ENCODE measurements around the gene TMEFF2. TPM values are rescaled to one million over a fixed set of nuclear protein-coding genes. Genes with fewer than 3 reads are reported as not detected.

Gene TMEFF2
- total and polyA plus RNA-seq, 2 donors (not counting 1 experiment from before 2014, with no cell fraction given): not detected

- H3K27me3 Mint-ChIP-seq: peaks cover 14% of the 10 kb centered on the region
- no peaks in the 10 kb centered on the region for H3K27me3 ChIP-seq (replicated peaks in 1 of 4; ENCODE audit: control extremely low read depth in 1 of 4, control insufficient read depth in 3 of 4, insufficient read depth in 4 of 4, low read length in 3 of 4)
- H3K36me3 ChIP-seq (replicated peaks in 1 of 2; ENCODE audit: control extremely low read depth in 1 of 2, control insufficient read depth in 1 of 2, extremely low read depth in 1 of 2, insufficient read depth in 2 of 2, low read length in 1 of 2): no peaks in the 10 kb centered on the region
- no peaks in the 10 kb centered on the region for H3K4me1 Mint-ChIP-seq
- H3K4me2 ChIP-seq (replicated peaks; ENCODE audit: low read depth, low read length, poor library complexity, severe bottlenecking): no peak overlapping the region
- no CpG with 5 or more reads among the region's 2 CpGs for WGBS (ENCODE audit: insufficient coverage)
- no peak overlapping the region for H3K4me3 ChIP-seq (ENCODE audit: control extremely low read depth in 1 of 5, extremely low read depth in 1 of 5, insufficient read depth in 1 of 5, low read depth in 2 of 5, low read length in 4 of 5)
- H2AFZ ChIP-seq (ENCODE audit: insufficient read depth, low read depth, low read length, poor library complexity, severe bottlenecking): no peak overlapping the region
- no peak for ATAC-seq (ENCODE audit: low read depth)
- H3K79me2 ChIP-seq (ENCODE audit: control insufficient read depth, insufficient read depth, low read length): no peaks in the 10 kb centered on the region
- H3K9me3 Mint-ChIP-seq (ENCODE audit: insufficient read depth): no peaks in the 10 kb centered on the region
- peaks cover 0 to 11% (median 0%) of the 10 kb centered on the region in 3 donors for H3K9me3 ChIP-seq (ENCODE audit: control extremely low read depth in 1 of 3, control insufficient read depth in 2 of 3, insufficient read depth in 1 of 3, low read length in 2 of 3)
- H4K20me1 ChIP-seq (ENCODE audit: control insufficient read depth, insufficient read depth, low read length, poor library complexity, severe bottlenecking): no peaks in the 10 kb centered on the region
- no peak for DNase-seq
- intact Hi-C loops (cut with micrococcal nuclease): no loop called here
- H3K27ac ChIP-seq (ENCODE audit: low read length in 2 of 2): no peak overlapping the region
- no peaks in the 10 kb centered on the region for H3K4me1 ChIP-seq (ENCODE audit: control insufficient read depth in 2 of 2, insufficient read depth in 2 of 2, low read length in 2 of 2)
- ChIA-PET CTCF (no interaction called here), POLR2A (no interaction called here)
- TF ChIP-seq, protein P1, sequence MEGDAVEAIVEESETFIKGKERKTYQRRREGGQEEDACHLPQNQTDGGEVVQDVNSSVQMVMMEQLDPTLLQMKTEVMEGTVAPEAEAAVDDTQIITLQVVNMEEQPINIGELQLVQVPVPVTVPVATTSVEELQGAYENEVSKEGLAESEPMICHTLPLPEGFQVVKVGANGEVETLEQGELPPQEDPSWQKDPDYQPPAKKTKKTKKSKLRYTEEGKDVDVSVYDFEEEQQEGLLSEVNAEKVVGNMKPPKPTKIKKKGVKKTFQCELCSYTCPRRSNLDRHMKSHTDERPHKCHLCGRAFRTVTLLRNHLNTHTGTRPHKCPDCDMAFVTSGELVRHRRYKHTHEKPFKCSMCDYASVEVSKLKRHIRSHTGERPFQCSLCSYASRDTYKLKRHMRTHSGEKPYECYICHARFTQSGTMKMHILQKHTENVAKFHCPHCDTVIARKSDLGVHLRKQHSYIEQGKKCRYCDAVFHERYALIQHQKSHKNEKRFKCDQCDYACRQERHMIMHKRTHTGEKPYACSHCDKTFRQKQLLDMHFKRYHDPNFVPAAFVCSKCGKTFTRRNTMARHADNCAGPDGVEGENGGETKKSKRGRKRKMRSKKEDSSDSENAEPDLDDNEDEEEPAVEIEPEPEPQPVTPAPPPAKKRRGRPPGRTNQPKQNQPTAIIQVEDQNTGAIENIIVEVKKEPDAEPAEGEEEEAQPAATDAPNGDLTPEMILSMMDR (IDR thresholded peaks at IDR 0.05): no peak
- H3K27ac Mint-ChIP-seq: no peak overlapping the region
- H3K9ac ChIP-seq (ENCODE audit: low read length): no peak overlapping the region
- no peak overlapping the region for H3K4me3 Mint-ChIP-seq
Measured at GRCh38 chr2:191920502-191920901, 274.2 kb downstream of the TMEFF2 start.

DNA sequence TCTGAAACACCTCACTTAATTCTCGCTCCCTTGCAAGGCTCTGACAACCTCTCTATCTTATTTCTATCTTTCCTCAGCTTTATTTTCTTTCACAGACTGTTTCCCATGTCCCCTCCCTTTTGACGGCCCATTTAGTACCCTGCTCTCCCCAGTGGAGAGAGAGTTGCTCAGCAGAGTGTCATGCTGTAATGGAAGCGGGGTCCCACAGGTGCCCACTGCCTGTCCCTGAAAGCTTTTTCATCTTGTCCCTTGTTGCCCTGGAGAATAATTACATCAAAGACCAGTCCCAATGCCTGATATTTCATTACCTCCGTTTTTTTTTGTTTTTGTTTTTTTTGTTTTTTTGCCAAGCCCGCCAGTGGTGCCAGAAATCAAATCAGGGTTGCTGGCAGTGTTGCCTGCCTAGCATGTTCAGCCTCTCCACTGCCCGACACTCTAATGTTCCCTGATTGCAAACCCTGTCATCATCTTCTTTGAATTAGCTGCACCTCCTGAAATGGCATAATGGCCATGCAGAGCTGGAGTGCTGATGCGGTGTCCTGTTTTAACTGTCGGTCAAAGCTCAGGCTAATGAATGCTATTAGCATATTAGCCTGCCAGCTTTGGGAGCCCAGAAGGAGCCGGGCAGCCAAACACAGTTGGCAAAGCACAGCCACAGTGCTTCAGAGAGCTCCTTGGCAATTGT, 276.6 kb downstream of the TMEFF2 start:
- ATAC-seq (ENCODE audit: low read depth) (no peak), DNase-seq (no peak)
- H2AFZ ChIP-seq (ENCODE audit: insufficient read depth, low read depth, low read length, poor library complexity, severe bottlenecking): no peak overlapping the region
- ChIA-PET POLR2A (no interaction called here), CTCF (no interaction called here)
- H3K4me3 ChIP-seq (ENCODE audit: control extremely low read depth in 1 of 5, extremely low read depth in 1 of 5, insufficient read depth in 1 of 5, low read depth in 2 of 5, low read length in 4 of 5): no peak overlapping the region
- no peak overlapping the region for H3K4me3 Mint-ChIP-seq
- TF ChIP-seq, protein P1 (IDR thresholded peaks at IDR 0.05): no peak
- TF ChIP-seq EZH2 (IDR thresholded peaks at IDR 0.05; ENCODE audit: borderline replicate concordance, insufficient read depth, low read depth, low read length, poor library complexity, severe bottlenecking): no peak
- no peaks in the 10 kb centered on the region for H3K4me1 ChIP-seq (ENCODE audit: control insufficient read depth in 2 of 2, insufficient read depth in 2 of 2, low read length in 2 of 2)
- intact Hi-C loops (cut with micrococcal nuclease): no loop called here
- H3K79me2 ChIP-seq (ENCODE audit: control insufficient read depth, insufficient read depth, low read length): no peaks in the 10 kb centered on the region
- no peak overlapping the region for H3K27ac Mint-ChIP-seq
- H3K4me1 Mint-ChIP-seq: no peaks in the 10 kb centered on the region
- peaks cover 14% of the 10 kb centered on the region for H3K27me3 Mint-ChIP-seq
- H3K9ac ChIP-seq (ENCODE audit: low read length): no peak overlapping the region
- no peak overlapping the region for H3K4me2 ChIP-seq (replicated peaks; ENCODE audit: low read depth, low read length, poor library complexity, severe bottlenecking)
- no peaks in the 10 kb centered on the region for H3K36me3 ChIP-seq (replicated peaks in 1 of 2; ENCODE audit: control extremely low read depth in 1 of 2, control insufficient read depth in 1 of 2, extremely low read depth in 1 of 2, insufficient read depth in 2 of 2, low read length in 1 of 2)
- H4K20me1 ChIP-seq (ENCODE audit: control insufficient read depth, insufficient read depth, low read length, poor library complexity, severe bottlenecking): no peaks in the 10 kb centered on the region
- WGBS (ENCODE audit: insufficient coverage): 97% methylated on average over 6 of the region's 9 CpGs
- no peaks in the 10 kb centered on the region for H3K27me3 ChIP-seq (replicated peaks in 1 of 4; ENCODE audit: control extremely low read depth in 1 of 4, control insufficient read depth in 3 of 4, insufficient read depth in 4 of 4, low read length in 3 of 4)
- peaks cover 0 to 11% (median 0%) of the 10 kb centered on the region in 3 donors for H3K9me3 ChIP-seq (ENCODE audit: control extremely low read depth in 1 of 3, control insufficient read depth in 2 of 3, insufficient read depth in 1 of 3, low read length in 2 of 3)
- H3K9me3 Mint-ChIP-seq (ENCODE audit: insufficient read depth): no peaks in the 10 kb centered on the region
- H3K27ac ChIP-seq (ENCODE audit: low read length in 2 of 2): no peak overlapping the region

All from B cell (primary cell).